Measurements from ENCODE around the gene RP2.

The RP2 gene

DNA sequence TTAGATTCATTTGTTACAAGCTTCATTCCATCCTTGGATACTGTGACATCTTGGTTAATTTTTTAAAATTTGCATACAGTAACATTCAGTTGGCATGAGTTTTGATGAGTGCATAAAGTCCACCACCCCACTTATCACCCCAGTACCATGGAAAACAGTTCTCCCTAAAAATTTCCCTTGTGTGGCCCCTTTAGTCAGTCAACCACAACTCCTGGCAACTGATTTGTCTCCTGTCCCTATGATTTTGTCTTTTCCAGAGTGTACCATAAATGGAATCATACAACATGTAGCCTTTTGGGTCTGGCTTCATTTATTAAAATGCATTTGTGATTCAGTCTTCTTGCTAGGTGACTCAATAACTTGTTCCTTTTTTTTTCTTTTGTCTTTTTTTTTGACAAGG, 29.9 kb downstream of the RP2 start:
- H2BK120ac ChIP-seq (ENCODE audit: low read depth, low read length): no peak overlapping the region
- H3K79me2 ChIP-seq (ENCODE audit: control insufficient read depth, insufficient read depth, low read length): no peaks in the 10 kb centered on the region
- H3K4ac ChIP-seq (ENCODE audit: low read depth, low read length): no peak overlapping the region
- no peak overlapping the region for H2AK5ac ChIP-seq (ENCODE audit: low read length)
- no peak overlapping the region for H3K56ac ChIP-seq (ENCODE audit: low read length)
- no peaks in the 10 kb centered on the region for H3K4me1 ChIP-seq (ENCODE audit: control insufficient read depth, low read depth, low read length)
- no peaks in the 10 kb centered on the region for H3K79me1 ChIP-seq (ENCODE audit: low read length)
- H4K5ac ChIP-seq (ENCODE audit: low read length): no peak overlapping the region
- no peak overlapping the region for H3K27ac ChIP-seq (ENCODE audit: low read depth, low read length)
- no peak overlapping the region for H3K9ac ChIP-seq (ENCODE audit: low read length)
- H3K4me3 ChIP-seq (ENCODE audit: low read length): no peak overlapping the region
- H2BK15ac ChIP-seq (replicated peaks; ENCODE audit: low read depth): no peak overlapping the region
- H3K23ac ChIP-seq (ENCODE audit: low read length): no peak overlapping the region
- DNase-seq: no peak
- no peak overlapping the region for H3K4me2 ChIP-seq (ENCODE audit: low read length)
- no peak overlapping the region for H4K8ac ChIP-seq (ENCODE audit: low read depth, low read length)
- H3K18ac ChIP-seq (ENCODE audit: low read length): no peak overlapping the region
- H3K27me3 ChIP-seq (ENCODE audit: insufficient read depth, low read length, poor library complexity): no peaks in the 10 kb centered on the region
- no peaks in the 10 kb centered on the region for H3K36me3 ChIP-seq (ENCODE audit: control insufficient read depth, insufficient read depth, low read length)
- H2BK5ac ChIP-seq (ENCODE audit: low read length): no peak overlapping the region

DNA sequence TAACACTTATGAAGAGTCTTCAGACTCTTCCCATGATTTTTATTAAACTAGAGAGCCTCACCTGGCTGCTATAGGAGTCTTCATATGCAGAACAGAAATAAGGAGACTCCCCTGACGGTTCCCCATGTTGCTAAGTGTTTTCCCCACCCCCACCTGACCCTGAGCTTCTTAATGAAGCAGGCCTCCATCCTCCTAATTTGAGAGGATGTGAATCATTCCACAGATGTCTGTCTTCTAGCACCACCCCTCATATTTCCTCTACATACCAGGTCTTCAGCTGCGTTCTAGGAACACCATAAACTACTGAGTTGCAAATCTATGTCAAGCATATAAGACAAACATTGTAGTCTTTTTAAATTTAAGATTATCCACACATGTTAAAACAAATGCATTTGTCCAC, 36.9 kb downstream of the RP2 start:
- Histone ChIP-seq H3K18ac (ENCODE audit: low read length) (no peak overlapping the region), H3K4me3 (ENCODE audit: low read length) (no peak overlapping the region), H3K23ac (ENCODE audit: low read length) (no peak overlapping the region), H2BK120ac (ENCODE audit: low read depth, low read length) (no peak overlapping the region), H3K27me3 (ENCODE audit: insufficient read depth, low read length, poor library complexity) (no peaks in the 10 kb centered on the region), H2BK15ac (replicated peaks; ENCODE audit: low read depth) (no peak overlapping the region), H3K4me1 (ENCODE audit: control insufficient read depth, low read depth, low read length) (no peaks in the 10 kb centered on the region), H3K4me2 (ENCODE audit: low read length) (no peak overlapping the region), H3K9ac (ENCODE audit: low read length) (no peak overlapping the region), H3K79me2 (ENCODE audit: control insufficient read depth, insufficient read depth, low read length) (no peaks in the 10 kb centered on the region), H2BK5ac (ENCODE audit: low read length) (no peak overlapping the region), H4K5ac (ENCODE audit: low read length) (no peak overlapping the region), H2AK5ac (ENCODE audit: low read length) (no peak overlapping the region), H4K8ac (ENCODE audit: low read depth, low read length) (no peak overlapping the region), H3K27ac (ENCODE audit: low read depth, low read length) (no peak overlapping the region), H3K36me3 (ENCODE audit: control insufficient read depth, insufficient read depth, low read length) (no peaks in the 10 kb centered on the region), H3K56ac (ENCODE audit: low read length) (no peak overlapping the region), H3K79me1 (ENCODE audit: low read length) (no peaks in the 10 kb centered on the region), H3K4ac (ENCODE audit: low read depth, low read length) (no peak overlapping the region)
- WGBS (ENCODE audit: extremely low coverage, insufficient coverage, low lambda C conversion rate): no CpG with 5 or more reads among the region's 2 CpGs
- DNase-seq: peak; percentile 1

DNA sequence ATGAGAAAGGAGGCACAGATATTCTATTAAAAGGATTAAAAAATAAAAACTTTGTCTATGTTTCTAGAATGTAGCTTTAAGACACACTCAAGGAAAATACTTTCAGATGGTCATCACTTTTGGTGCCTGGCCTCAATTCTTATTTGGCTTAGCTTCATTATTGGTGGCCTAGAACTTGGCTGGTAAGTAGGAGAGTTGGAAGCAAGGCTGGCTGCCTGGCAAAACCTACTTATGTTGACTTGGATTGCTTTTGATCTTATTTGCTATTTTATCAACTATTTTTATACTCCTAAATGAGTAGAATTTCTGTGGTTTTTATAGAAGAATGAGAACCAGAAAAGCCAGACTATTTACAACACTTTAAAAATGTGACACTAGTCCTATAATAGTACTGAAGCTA, 40.1 kb downstream of the RP2 start:
- Histone ChIP-seq H3K18ac (ENCODE audit: low read length) (no peak overlapping the region), H3K4me2 (ENCODE audit: low read length) (no peak overlapping the region), H3K27ac (ENCODE audit: low read depth, low read length) (no peak overlapping the region), H2BK15ac (replicated peaks; ENCODE audit: low read depth) (no peak overlapping the region), H2BK5ac (ENCODE audit: low read length) (no peak overlapping the region), H3K9ac (ENCODE audit: low read length) (no peak overlapping the region), H2BK120ac (ENCODE audit: low read depth, low read length) (no peak overlapping the region), H3K23ac (ENCODE audit: low read length) (no peak overlapping the region), H4K5ac (ENCODE audit: low read length) (no peak overlapping the region), H3K4me3 (ENCODE audit: low read length) (no peak overlapping the region), H3K79me1 (ENCODE audit: low read length) (no peaks in the 10 kb centered on the region), H3K4me1 (ENCODE audit: control insufficient read depth, low read depth, low read length) (no peaks in the 10 kb centered on the region), H3K4ac (ENCODE audit: low read depth, low read length) (no peak overlapping the region), H2AK5ac (ENCODE audit: low read length) (no peak overlapping the region), H3K56ac (ENCODE audit: low read length) (no peak overlapping the region), H3K79me2 (ENCODE audit: control insufficient read depth, insufficient read depth, low read length) (no peaks in the 10 kb centered on the region), H3K27me3 (ENCODE audit: insufficient read depth, low read length, poor library complexity) (no peaks in the 10 kb centered on the region), H3K36me3 (ENCODE audit: control insufficient read depth, insufficient read depth, low read length) (no peaks in the 10 kb centered on the region), H4K8ac (ENCODE audit: low read depth, low read length) (no peak overlapping the region)
- no peak for DNase-seq

DNA sequence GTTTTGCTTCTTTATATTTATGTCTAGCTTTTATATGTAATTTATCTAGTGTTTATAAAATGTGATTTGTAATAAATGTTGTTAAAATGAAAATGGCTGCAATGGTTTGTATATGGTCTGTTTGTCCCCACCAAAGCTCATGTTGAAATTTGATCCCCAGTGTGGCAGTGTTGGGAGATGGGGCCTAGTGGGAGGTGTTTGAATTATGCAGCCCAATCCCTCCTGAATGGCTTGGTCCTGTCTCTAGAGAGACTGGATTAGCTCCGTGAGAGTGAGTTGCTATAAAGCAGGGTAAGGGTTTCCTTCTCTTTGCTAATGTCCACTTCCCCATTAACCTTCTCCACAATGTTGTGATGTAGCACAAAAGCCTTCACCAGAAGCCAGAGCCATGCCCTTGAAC, 45.4 kb downstream of the RP2 start:
- no peaks in the 10 kb centered on the region for H3K27me3 ChIP-seq (ENCODE audit: insufficient read depth, low read length, poor library complexity)
- H2AK5ac ChIP-seq (ENCODE audit: low read length): no peak overlapping the region
- H3K79me1 ChIP-seq (ENCODE audit: low read length): no peaks in the 10 kb centered on the region
- H2BK120ac ChIP-seq (ENCODE audit: low read depth, low read length): no peak overlapping the region
- no CpG with 5 or more reads among the region's 1 CpG for WGBS (ENCODE audit: extremely low coverage, insufficient coverage, low lambda C conversion rate)
- H4K5ac ChIP-seq (ENCODE audit: low read length): no peak overlapping the region
- H3K4me3 ChIP-seq (ENCODE audit: low read length): no peak overlapping the region
- no peak overlapping the region for H3K4me2 ChIP-seq (ENCODE audit: low read length)
- no peak overlapping the region for H3K56ac ChIP-seq (ENCODE audit: low read length)
- no peak overlapping the region for H3K9ac ChIP-seq (ENCODE audit: low read length)
- no peaks in the 10 kb centered on the region for H3K4me1 ChIP-seq (ENCODE audit: control insufficient read depth, low read depth, low read length)
- no peak overlapping the region for H2BK5ac ChIP-seq (ENCODE audit: low read length)
- H3K18ac ChIP-seq (ENCODE audit: low read length): no peak overlapping the region
- no peak overlapping the region for H3K4ac ChIP-seq (ENCODE audit: low read depth, low read length)
- peak; percentile 45 for DNase-seq
- H3K27ac ChIP-seq (ENCODE audit: low read depth, low read length): no peak overlapping the region
- H4K8ac ChIP-seq (ENCODE audit: low read depth, low read length): no peak overlapping the region
- H3K79me2 ChIP-seq (ENCODE audit: control insufficient read depth, insufficient read depth, low read length): no peaks in the 10 kb centered on the region
- H3K36me3 ChIP-seq (ENCODE audit: control insufficient read depth, insufficient read depth, low read length): no peaks in the 10 kb centered on the region
- no peak overlapping the region for H3K23ac ChIP-seq (ENCODE audit: low read length)
- no peak overlapping the region for H2BK15ac ChIP-seq (replicated peaks; ENCODE audit: low read depth)

DNA sequence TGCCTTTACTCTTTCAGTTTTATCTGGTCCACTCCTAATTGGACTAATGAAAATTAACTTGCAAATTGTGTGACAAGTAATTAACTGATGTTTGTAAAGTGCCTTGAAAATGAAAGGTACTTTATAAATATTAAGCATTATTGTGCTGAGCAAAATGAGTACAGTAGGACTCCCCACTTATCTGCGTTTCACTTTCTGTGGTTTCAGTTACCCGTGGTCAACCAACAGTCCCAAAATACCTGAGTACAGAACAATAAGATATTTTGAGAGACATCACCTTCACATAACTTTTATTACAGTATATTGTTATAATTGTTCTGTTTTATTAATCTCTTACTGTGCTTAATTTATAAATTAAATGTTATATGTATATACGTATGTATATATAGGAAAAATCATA, 48.0 kb downstream of the RP2 start:
- H2BK5ac ChIP-seq (ENCODE audit: low read length): no peak overlapping the region
- no peak overlapping the region for H3K56ac ChIP-seq (ENCODE audit: low read length)
- no peak for DNase-seq
- no peak overlapping the region for H4K5ac ChIP-seq (ENCODE audit: low read length)
- no peaks in the 10 kb centered on the region for H3K4me1 ChIP-seq (ENCODE audit: control insufficient read depth, low read depth, low read length)
- no peaks in the 10 kb centered on the region for H3K27me3 ChIP-seq (ENCODE audit: insufficient read depth, low read length, poor library complexity)
- H2BK120ac ChIP-seq (ENCODE audit: low read depth, low read length): no peak overlapping the region
- no peak overlapping the region for H2AK5ac ChIP-seq (ENCODE audit: low read length)
- H3K4me3 ChIP-seq (ENCODE audit: low read length): no peak overlapping the region
- no peaks in the 10 kb centered on the region for H3K36me3 ChIP-seq (ENCODE audit: control insufficient read depth, insufficient read depth, low read length)
- H3K18ac ChIP-seq (ENCODE audit: low read length): no peak overlapping the region
- H3K4ac ChIP-seq (ENCODE audit: low read depth, low read length): no peak overlapping the region
- H3K79me2 ChIP-seq (ENCODE audit: control insufficient read depth, insufficient read depth, low read length): no peaks in the 10 kb centered on the region
- no peak overlapping the region for H3K4me2 ChIP-seq (ENCODE audit: low read length)
- no peak overlapping the region for H2BK15ac ChIP-seq (replicated peaks; ENCODE audit: low read depth)
- no peak overlapping the region for H4K8ac ChIP-seq (ENCODE audit: low read depth, low read length)
- no peak overlapping the region for H3K27ac ChIP-seq (ENCODE audit: low read depth, low read length)
- no peak overlapping the region for H3K9ac ChIP-seq (ENCODE audit: low read length)
- H3K79me1 ChIP-seq (ENCODE audit: low read length): no peaks in the 10 kb centered on the region
- no CpG with 5 or more reads among the region's 3 CpGs for WGBS (ENCODE audit: extremely low coverage, insufficient coverage, low lambda C conversion rate)
- no peak overlapping the region for H3K23ac ChIP-seq (ENCODE audit: low read length)

DNA sequence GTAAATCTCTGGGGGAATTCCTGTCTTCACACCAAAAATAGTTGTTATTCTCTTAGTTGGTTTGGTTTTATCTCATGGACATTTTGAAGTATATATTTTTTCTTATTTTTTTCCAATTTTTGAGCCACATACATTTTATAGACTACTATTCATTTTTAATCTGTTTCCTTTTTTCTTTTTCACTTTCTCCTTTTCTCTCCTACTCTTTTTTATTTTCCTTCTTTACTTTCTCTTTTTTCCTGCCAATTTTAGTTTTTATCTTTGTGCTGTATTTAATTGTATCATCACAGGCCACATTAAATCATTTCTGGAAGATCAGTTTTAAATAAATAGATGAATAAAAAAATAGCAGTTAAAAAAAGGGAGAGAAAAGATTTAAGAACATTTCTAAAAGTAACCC, 61.4 kb downstream of the RP2 start:
- no peak overlapping the region for H3K9ac ChIP-seq (ENCODE audit: low read length)
- no peak overlapping the region for H2BK15ac ChIP-seq (replicated peaks; ENCODE audit: low read depth)
- H3K4ac ChIP-seq (ENCODE audit: low read depth, low read length): no peak overlapping the region
- H3K4me3 ChIP-seq (ENCODE audit: low read length): no peak overlapping the region
- no peak overlapping the region for H4K8ac ChIP-seq (ENCODE audit: low read depth, low read length)
- no peak overlapping the region for H3K56ac ChIP-seq (ENCODE audit: low read length)
- H4K5ac ChIP-seq (ENCODE audit: low read length): no peak overlapping the region
- no peak for DNase-seq
- H3K27ac ChIP-seq (ENCODE audit: low read depth, low read length): no peak overlapping the region
- H3K79me2 ChIP-seq (ENCODE audit: control insufficient read depth, insufficient read depth, low read length): no peaks in the 10 kb centered on the region
- H3K23ac ChIP-seq (ENCODE audit: low read length): no peak overlapping the region
- no peak overlapping the region for H2BK5ac ChIP-seq (ENCODE audit: low read length)
- no peak overlapping the region for H3K4me2 ChIP-seq (ENCODE audit: low read length)
- no peak overlapping the region for H2BK120ac ChIP-seq (ENCODE audit: low read depth, low read length)
- no peaks in the 10 kb centered on the region for H3K79me1 ChIP-seq (ENCODE audit: low read length)
- H3K18ac ChIP-seq (ENCODE audit: low read length): no peak overlapping the region
- no peaks in the 10 kb centered on the region for H3K4me1 ChIP-seq (ENCODE audit: control insufficient read depth, low read depth, low read length)
- H2AK5ac ChIP-seq (ENCODE audit: low read length): no peak overlapping the region
- H3K36me3 ChIP-seq (ENCODE audit: control insufficient read depth, insufficient read depth, low read length): no peaks in the 10 kb centered on the region
- no peaks in the 10 kb centered on the region for H3K27me3 ChIP-seq (ENCODE audit: insufficient read depth, low read length, poor library complexity)
